ENCODE results near the gene BEND3. TPM values are rescaled to one million over a fixed set of nuclear protein-coding genes. Genes with fewer than 3 reads are reported as not detected.
"Not testable (repeated sequence)": the region's sequence is repeated elsewhere in the genome, so short reads cannot be mapped to it uniquely, and the experiment has no call there.

The BEND3 gene
- 3.0 TPM in 2 replicates for total RNA-seq (2014; rRNA removed; shearing (Covaris generic))
- polyA plus RNA-seq (2014; cell fraction: nucleus; rRNA removed): 2.1 and 3.2 TPM in 2 replicates

DNA sequence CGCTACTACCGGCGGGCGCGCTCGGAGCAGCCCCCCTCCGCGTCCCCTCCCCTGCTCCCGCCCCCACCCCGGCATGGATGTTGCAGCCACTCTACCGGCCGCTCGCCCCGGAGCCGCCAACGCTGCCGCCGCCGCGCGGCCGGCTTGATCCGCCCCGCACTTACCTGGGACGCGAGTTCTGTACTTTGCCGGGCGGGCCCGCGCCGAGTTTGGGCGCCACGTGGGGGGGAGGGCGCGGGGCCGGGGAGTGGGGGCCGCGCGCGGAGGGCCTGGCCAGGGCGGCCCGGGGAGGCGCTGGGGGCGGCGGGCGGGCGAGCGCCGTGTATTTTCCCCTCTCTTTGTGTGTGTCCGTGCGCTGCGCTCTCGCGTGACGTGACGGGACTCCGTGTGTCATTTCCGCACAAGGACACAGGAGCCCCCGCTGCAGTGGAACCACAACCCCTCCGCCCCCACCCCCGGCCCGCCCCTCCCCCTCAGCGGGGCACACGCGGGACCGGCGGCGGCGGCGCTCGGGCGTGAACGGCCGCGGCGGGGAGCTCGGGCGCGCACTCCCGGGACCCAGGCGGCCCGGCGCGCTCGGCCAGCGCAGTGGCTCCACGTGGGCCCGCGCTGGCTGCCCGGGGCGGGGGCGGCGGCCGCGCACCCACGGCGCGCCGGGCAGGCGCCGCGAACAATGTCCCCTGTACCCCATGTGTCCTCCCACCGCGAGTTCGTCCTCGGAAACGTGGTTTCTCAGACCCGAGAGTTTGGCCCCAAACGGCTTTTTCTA, at the start of gene BEND3:
Gene BEND3, minus strand, starts transcription at position 590 of the 769 bp plus-strand sequence. CDS start 16,230 bp downstream, outside the sequence.
- DNase-seq (ENCODE audit: extremely low read depth, low read depth): no peak

- not testable (repeated sequence) for DNase-seq (ENCODE audit: extremely low read depth, low read depth)
These were observed 49.0 kb upstream of the BEND3 start for GRCh38 chr6:107164299-107164698.

- no peak for DNase-seq (ENCODE audit: extremely low read depth, low read depth)
These were observed 46.2 kb upstream of the BEND3 start for GRCh38 chr6:107161521-107161920.

- DNase-seq (ENCODE audit: extremely low read depth, low read depth): no peak
These were observed 41.3 kb upstream of the BEND3 start for GRCh38 chr6:107156617-107157016.

DNA sequence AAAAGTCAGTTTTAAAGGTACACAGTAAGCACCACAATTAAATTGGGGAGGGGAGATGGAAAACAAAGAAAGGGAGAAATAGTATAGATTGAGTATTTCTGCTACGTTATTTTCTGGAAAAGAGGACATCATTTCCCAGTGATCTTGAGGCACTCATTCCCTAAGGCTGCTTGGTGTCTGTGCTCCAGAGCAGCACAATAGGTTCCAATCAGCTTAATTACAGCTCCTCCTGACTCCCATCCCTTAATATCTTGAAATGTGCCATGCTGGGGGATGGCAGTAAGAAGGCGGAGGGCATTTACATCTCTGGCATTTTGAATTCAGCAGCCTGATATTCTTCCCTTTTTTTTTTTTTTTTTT, 39.5 kb upstream of the BEND3 start:
- no peak for DNase-seq (ENCODE audit: extremely low read depth, low read depth)

DNA sequence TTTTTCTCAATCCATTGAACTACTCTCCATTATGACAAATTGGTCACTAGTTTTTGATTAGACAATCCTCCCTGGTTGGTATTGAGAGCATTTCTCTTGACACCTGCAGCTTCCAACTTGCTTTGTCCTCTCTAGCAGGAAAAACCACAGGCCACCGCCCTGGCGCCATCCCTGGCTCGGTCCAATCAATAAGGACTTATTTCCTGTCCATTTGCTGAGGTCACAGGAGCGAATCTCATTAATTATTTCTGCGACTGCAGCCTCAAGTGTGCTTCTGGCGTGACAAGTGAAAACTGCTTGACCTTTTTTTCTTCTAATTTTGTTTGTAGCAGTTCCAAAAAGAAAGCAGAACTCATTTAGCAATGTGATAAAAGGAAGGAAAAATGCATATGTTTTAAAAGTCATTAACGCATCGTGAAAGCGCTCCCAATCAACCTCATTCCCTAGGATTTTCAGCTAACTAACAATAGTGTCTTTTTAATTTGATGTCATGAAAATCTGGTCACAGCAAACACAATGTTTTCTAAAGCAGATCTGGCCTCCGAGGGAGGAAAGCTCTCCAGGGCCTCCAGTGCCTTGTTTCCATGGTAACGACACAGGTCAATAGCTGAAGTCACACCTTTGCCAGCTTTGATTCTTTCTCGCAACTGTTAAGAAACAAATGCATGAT, 39.0 kb upstream of the BEND3 start:
- DNase-seq (ENCODE audit: extremely low read depth, low read depth): no peak

DNA sequence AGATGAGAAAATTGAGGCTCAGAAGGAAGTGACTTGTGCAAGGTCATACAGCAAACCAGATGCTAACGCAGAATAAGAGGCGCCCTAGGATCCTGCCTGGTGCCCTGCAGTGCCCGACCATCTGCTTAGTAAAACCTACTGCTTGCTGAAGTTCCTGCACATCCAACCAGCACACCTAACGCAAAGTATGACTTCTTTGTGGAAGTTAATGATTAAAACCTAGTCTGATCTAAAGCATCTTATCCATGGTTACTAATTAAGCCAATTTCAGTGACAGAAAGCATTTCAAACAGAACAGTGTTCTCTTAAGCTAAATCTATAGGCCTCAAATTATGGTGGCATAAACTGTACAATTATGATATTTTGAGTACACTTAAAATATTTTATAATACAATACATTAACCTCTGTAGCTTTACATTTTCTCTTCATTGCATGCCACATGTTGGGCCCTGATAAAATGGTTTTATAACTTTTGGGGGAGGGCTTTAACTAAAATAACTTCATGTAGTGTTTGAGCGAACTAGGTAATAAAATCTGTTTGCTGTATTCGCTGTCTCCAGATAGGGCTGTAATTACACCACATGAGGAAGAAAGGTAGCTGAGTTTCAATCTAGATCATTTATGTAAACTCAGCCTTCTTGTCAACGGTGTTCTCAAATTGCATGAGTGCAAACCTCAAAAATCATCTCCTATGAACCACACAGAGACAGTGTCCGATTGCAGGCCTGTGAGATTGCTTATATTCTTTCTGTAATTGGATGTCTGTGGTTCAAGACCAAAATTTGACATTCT, 37.5 kb upstream of the BEND3 start:
- DNase-seq (ENCODE audit: extremely low read depth, low read depth): no peak

- DNase-seq (ENCODE audit: extremely low read depth, low read depth): no peak
These were observed 29.4 kb upstream of the BEND3 start for GRCh38 chr6:107144666-107145065.

DNA sequence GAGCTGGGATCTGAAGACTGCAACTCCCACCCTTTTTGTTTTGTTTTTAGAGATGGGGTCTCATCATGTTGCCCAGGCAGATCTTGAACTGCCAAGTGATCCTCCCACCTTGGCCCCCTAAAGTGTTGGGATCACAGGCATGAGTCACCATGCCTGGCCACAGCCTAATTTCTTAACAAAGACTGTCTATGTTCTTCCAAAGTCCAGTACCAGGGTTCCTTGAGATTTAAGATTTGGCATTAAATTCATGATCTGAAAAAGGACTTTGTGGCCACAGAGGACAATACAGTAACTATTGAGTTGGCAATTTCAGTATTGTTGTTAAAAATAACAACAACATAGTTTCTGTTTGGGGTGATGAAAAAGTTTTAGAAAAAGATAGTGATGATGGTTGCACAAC, 28.7 kb upstream of the BEND3 start:
- no peak for DNase-seq (ENCODE audit: extremely low read depth, low read depth)

GRCh38 chr6:107140581-107140980, 25.3 kb upstream of the BEND3 start:
- DNase-seq (ENCODE audit: extremely low read depth, low read depth): no peak

DNA sequence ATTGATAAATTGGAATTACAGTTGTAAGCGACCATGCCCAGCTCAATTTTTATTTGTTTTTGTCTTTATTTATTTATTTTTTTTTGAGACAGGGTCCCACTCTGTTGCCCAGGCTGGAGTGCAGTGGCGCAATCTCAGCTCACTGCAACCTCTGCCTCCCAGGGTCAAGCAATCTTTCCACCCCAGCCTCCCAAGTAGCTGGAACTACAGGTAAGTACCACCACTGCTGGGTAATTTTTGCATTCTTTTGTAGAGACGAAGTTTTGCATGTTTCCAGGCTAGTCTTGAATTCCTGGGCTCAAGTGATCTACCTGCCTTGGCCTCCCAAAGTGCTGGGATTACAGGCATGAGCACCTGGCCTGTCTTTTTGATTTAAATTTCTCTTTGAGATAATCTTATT, 21.0 kb upstream of the BEND3 start:
- not testable (repeated sequence) for DNase-seq (ENCODE audit: extremely low read depth, low read depth)

DNA sequence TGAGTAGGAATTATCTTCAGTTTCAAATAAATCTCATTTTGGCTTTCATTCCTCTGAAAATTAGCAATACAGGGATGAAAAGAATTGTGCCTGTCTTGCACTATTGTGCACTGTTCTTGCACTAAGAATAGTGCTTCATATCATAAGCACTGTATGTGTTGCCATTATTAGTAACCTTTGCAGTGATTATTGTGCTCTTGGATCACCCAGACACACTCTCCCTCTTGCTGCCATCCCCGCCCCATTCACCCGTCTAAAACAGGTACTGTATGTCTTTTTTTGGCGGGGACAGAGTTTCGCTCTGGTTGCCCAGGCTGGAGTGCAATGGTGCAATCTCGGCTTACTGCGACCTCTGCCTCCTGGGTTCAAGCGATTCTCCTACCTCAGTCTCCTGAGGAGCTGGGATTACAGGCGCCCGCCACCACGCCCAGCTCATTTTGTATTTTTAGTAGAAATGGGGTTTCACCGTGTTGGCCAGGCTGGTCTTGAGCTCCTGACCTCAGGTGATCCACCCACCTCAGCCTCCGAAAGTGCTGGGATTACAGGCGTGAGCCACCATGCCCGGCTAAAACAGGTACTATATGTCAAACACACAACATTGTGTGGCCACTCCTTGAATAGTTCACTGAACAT, 19.8 kb upstream of the BEND3 start:
- not testable (repeated sequence) for DNase-seq (ENCODE audit: extremely low read depth, low read depth)

DNA sequence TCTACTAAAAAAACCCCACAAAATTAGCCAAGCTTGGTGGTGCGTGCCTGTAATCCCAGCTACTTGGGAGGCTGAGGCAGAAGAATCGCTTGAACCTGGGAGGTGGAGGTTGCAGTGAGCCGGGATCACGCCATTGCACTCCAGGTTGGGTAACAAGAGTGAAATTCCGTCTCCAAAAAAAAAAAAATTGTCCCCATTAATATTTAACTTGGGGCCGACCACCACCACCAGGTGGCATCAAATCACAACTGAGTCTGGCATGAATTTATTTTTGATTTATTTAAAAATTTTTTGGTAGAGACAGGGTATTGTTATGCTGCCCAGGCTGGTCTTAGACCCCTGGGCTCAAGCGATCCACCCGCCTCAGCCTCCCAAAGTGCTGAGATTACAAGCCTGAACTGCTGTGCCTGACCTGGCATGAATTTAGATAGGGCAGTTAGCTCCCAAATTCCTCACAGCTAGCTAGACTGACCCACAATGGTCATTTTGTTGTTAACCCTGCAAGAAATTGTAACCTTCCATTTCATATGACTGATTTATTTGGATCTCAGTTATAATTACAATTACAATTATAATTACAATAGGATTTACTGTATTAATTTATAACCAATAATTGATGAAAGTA, 17.1 kb upstream of the BEND3 start:
- DNase-seq (ENCODE audit: extremely low read depth, low read depth): no peak

GRCh38 chr6:107129370-107129925, 14.1 kb upstream of the BEND3 start:
- DNase-seq (ENCODE audit: extremely low read depth, low read depth): no peak

GRCh38 chr6:107128577-107128976, 13.3 kb upstream of the BEND3 start:
- no peak for DNase-seq (ENCODE audit: extremely low read depth, low read depth)

GRCh38 chr6:107128175-107128574, 12.9 kb upstream of the BEND3 start:
- DNase-seq (ENCODE audit: extremely low read depth, low read depth): no peak

DNA sequence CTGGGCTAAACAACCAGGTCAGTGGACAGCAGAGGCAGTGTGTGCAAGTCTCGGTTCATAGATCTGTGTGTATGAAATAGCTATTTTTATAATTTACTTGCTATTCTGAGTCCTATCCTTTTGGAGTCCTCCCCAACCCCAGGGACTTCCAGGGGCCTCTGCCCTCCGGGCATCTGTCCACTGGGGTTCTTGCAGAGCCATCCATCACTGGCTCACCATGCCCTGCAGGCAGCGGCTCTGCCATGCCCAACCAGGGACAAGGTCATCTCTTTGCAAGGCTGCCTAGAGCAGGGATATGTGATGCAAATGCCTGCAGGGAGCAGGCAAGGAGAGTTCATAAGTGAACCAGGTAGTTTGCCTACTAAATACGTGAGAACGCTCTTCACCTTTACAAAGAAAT, 10.5 kb upstream of the BEND3 start:
- no peak for DNase-seq (ENCODE audit: extremely low read depth, low read depth)

DNA sequence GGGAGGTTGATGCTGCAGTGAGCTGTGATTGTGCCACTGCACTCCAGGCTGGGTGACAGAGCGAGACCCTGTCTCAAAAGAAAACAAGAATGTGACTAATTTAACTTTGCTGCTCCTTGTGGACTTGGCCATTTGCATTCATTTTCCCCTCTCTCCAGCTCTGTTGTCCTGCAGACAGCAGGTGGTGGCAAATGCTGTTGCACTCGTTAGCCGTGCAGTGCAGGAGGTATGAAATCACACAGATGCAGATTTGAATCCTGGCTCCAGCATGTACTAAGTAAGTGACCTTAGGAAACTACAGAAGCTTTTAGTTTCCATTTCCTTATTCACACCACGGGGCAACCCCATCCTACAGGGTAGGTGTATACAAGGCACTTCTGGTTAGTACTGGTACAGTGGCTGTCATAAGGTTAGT, 9.6 kb upstream of the BEND3 start:
- no peak for DNase-seq (ENCODE audit: extremely low read depth, low read depth)

- DNase-seq (ENCODE audit: extremely low read depth, low read depth): no peak
These were observed 8.2 kb upstream of the BEND3 start for GRCh38 chr6:107123501-107123900.

DNA sequence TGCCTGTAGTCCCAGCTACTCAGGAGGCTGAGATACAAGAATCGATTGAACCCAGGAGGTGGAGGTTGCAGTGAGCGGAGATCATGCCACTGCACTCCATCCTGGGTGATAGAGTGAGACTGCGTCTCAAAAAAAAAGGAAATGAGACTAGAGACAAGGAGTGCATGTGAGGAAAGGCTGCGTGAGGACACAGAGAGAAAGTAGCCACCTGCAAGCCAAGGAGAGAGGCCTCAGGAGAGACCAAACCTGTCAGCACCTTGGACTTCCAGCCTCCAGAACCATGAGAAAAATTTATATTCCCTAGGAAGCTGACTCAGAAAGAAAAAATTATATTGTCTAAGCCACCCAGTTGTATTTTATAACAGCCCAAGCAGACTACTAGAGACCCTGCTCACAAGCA, 7.4 kb upstream of the BEND3 start:
- no peak for DNase-seq (ENCODE audit: extremely low read depth, low read depth)
